Natural killer cell (primary cell): ENCODE data around the gene FRRS1. TPM values are rescaled to one million over a fixed set of nuclear protein-coding genes. Genes with fewer than 3 reads are reported as not detected.

Source experiments
- ATAC-seq, 3 donors: fragments of 150-1000 bp in 2 of 3; fragments of 200-7000 bp in 1 of 3; cut with Tn5 transposase; 1 replicate in 1 of 3; 2 replicates in 2 of 3; pipeline ENCODE4 v1.10.0; 2021; ENCODE audit warnings: mild to moderate bottlenecking in 2 of 3, moderate library complexity in 2 of 3
- DNase-seq, 2 donors: peaks; one replicate each; pipeline versions ENCODE4 v3.0.0 to v3.0.0-alpha.2; 2013 to 2021; ENCODE audit warnings: mixed read lengths in 1 of 2
- H3K27ac ChIP-seq: one replicate; pipeline ENCODE4 v1.5.1; 2013; ENCODE audit warnings: mild to moderate bottlenecking, low read length
- H3K27me3 ChIP-seq: one replicate; pipeline ENCODE4 v1.6.1; 2013; ENCODE audit warnings: low read length; ENCODE audit not compliant: control insufficient read depth, insufficient read depth
- H3K36me3 ChIP-seq: one replicate; pipeline ENCODE4 v1.6.1; 2013; ENCODE audit warnings: low read length; ENCODE audit not compliant: control insufficient read depth, insufficient read depth
- H3K4me1 ChIP-seq: one replicate; pipeline ENCODE4 v1.6.1; 2013; ENCODE audit warnings: low read length; ENCODE audit not compliant: control insufficient read depth, insufficient read depth
- H3K4me3 ChIP-seq: one replicate; pipeline ENCODE4 v1.5.1; 2013; ENCODE audit warnings: low read length
- H3K9me3 ChIP-seq: one replicate; pipeline ENCODE4 v1.6.1; 2013; ENCODE audit warnings: low read length; ENCODE audit not compliant: control insufficient read depth, insufficient read depth
- H3K27ac Mint-ChIP-seq, 2 donors: one replicate each; pipeline ENCODE4 v1.8.0; 2022; ENCODE audit warnings: mild to moderate bottlenecking in 2 of 2, mixed read lengths in 2 of 2, moderate library complexity in 1 of 2
- H3K27me3 Mint-ChIP-seq, 2 donors: one replicate each; pipeline ENCODE4 v1.8.0; 2022; ENCODE audit warnings: low read depth in 2 of 2, mixed read lengths in 2 of 2
- H3K36me3 Mint-ChIP-seq: one replicate; pipeline ENCODE4 v1.8.0; 2022; ENCODE audit warnings: mixed read lengths
- H3K4me1 Mint-ChIP-seq, 2 donors: one replicate each; pipeline ENCODE4 v1.8.0; 2022; ENCODE audit warnings: mixed read lengths in 2 of 2
- H3K4me3 Mint-ChIP-seq: one replicate; pipeline ENCODE4 v1.8.0; 2022; ENCODE audit warnings: mild to moderate bottlenecking, moderate library complexity, mixed read lengths
- H3K9me3 Mint-ChIP-seq, 2 donors: one replicate each; pipeline ENCODE4 v1.8.0; 2022; ENCODE audit warnings: mixed read lengths in 2 of 2
- WGBS: methylation state at CpG from one replicate; pipeline ENCODE4 v1.1.7; 2013; ENCODE audit warnings: missing lambda C conversion rate; ENCODE audit not compliant: insufficient coverage; 5-methylcytosine and 5-hydroxymethylcytosine counted together
- intact Hi-C: fragments of 100-400 bp; cut with micrococcal nuclease; formaldehyde crosslinking; loops from one replicate; pipeline ENCODE4 v1.14.2; 2022
- total RNA-seq, 4 donors: library from RNA; stranded (reverse); fragments of 120-200 nt in 1 of 4; gene quantifications; one replicate each; pipeline versions ENCODE4 v1.2.3 to v1.2.4, GENCODE V29; 2013 to 2022
- TF ChIP-seq, protein P1 (sequence below): fragments of 200-600 bp; IDR thresholded peaks from one replicate; pipeline ENCODE4 v1.8.0; 2022; ENCODE audit warnings: antibody characterized with exemption

The FRRS1 gene
- total RNA-seq, 3 donors from 2014 or later (not counting 1 experiment from before 2014, with no cell fraction given), result 1.0 to 3.3 (median 3.0) TPM

DNA sequence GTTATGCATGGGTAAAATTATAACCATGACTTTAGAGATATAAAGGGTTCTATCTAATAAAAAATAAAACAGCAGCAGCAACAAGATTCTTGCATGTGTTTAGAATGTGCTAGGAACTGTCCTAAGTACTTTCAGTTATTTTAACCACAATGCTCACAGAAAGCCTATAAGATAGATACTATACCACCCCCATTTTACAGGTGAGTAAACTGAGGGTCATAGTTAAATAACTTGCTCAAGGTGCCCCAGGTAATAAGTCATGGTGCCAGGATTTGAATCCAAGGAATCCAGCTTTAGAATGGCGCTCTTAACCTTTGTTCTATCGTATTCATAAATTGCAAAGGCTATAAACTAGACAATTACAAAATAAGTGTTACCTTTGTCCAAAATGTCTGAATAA, 53.4 kb downstream of the FRRS1 start:
- intact Hi-C loops, result no loop called here
- H3K4me3 Mint-ChIP-seq, result no peak overlapping the region
- no peak for DNase-seq
- no peaks in the 10 kb centered on the region for H3K9me3 Mint-ChIP-seq
- H3K36me3 ChIP-seq, result peaks cover 2% of the 10 kb centered on the region
- ATAC-seq, result no peak
- H3K9me3 ChIP-seq, result no peaks in the 10 kb centered on the region
- TF ChIP-seq, protein P1, sequence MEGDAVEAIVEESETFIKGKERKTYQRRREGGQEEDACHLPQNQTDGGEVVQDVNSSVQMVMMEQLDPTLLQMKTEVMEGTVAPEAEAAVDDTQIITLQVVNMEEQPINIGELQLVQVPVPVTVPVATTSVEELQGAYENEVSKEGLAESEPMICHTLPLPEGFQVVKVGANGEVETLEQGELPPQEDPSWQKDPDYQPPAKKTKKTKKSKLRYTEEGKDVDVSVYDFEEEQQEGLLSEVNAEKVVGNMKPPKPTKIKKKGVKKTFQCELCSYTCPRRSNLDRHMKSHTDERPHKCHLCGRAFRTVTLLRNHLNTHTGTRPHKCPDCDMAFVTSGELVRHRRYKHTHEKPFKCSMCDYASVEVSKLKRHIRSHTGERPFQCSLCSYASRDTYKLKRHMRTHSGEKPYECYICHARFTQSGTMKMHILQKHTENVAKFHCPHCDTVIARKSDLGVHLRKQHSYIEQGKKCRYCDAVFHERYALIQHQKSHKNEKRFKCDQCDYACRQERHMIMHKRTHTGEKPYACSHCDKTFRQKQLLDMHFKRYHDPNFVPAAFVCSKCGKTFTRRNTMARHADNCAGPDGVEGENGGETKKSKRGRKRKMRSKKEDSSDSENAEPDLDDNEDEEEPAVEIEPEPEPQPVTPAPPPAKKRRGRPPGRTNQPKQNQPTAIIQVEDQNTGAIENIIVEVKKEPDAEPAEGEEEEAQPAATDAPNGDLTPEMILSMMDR, result no peak
- no peak overlapping the region for H3K27ac ChIP-seq
- no peak overlapping the region for H3K4me3 ChIP-seq
- H3K27ac Mint-ChIP-seq, result no peak overlapping the region
- no peaks in the 10 kb centered on the region for H3K36me3 Mint-ChIP-seq
- H3K27me3 ChIP-seq, result no peaks in the 10 kb centered on the region
- no peaks in the 10 kb centered on the region for H3K27me3 Mint-ChIP-seq
- no peaks in the 10 kb centered on the region for H3K4me1 Mint-ChIP-seq
- WGBS, result 100% methylated on average over 2 of the region's 2 CpGs
- H3K4me1 ChIP-seq, result no peaks in the 10 kb centered on the region

DNA sequence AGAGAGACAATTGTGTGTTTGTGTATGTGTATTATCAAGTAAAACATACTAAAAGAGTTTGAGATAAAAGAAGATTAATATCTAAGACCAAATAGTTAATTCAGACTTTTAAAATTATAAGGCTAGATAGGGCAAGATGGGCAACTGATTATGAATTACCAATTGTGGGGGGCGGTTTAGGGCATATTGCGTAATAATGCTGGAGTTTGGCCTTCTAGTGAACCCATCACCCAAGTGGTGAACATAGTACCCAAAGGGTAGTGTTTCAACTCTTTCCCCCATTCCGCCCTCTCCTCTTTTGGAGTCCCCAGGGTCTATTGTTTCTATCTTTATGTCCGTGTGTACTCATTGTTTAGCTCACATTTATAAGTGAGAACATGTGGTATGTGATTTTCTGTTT, 55.4 kb downstream of the FRRS1 start:
- H3K9me3 Mint-ChIP-seq, result no peaks in the 10 kb centered on the region
- ATAC-seq (no peak), DNase-seq (no peak)
- Histone ChIP-seq H3K27me3 (no peaks in the 10 kb centered on the region), H3K4me1 (no peaks in the 10 kb centered on the region), H3K9me3 (no peaks in the 10 kb centered on the region), H3K4me3 (no peak overlapping the region), H3K36me3 (peaks cover 2% of the 10 kb centered on the region), H3K27ac (no peak overlapping the region)
- intact Hi-C loops, result no loop called here
- H3K27ac Mint-ChIP-seq, result no peak overlapping the region
- no peak overlapping the region for H3K4me3 Mint-ChIP-seq
- H3K4me1 Mint-ChIP-seq, result no peaks in the 10 kb centered on the region
- TF ChIP-seq, protein P1, result no peak
- no peaks in the 10 kb centered on the region for H3K36me3 Mint-ChIP-seq
- 100% methylated on average over 2 of the region's 4 CpGs for WGBS
- H3K27me3 Mint-ChIP-seq, result no peaks in the 10 kb centered on the region

DNA sequence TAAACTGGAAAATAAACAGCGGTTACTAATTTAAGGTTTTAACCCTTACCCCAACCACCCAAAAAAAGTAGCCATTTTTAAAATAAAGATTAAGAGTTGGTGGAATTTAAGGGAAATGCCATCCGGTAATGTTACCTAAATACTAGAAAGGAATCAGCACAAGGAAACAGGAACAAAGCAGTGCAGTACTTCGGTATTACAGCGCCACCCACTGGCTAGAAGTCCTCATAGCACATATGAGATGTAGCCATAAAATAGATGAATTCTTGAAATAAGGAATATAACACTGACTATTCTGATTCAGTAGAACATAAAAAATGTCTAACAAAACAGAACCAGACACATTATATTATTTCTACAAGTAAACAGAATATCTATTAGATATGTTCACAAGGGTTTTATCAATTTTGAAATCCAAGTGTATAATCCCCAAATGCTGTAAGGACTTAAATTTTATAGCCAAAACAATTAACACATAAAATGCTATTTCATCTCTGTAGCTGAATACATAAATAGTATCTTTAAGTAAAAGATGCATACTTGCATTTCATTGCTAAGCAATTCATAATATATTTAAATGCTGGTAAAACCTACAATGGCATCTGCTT, 58.8 kb downstream of the FRRS1 start:
- ATAC-seq (peak; percentile 49 to 66 (median 63)), DNase-seq (peak; percentile 24 to 67)
- H3K9me3 ChIP-seq, result no peaks in the 10 kb centered on the region
- no peaks in the 10 kb centered on the region for H3K27me3 Mint-ChIP-seq
- H3K4me3 ChIP-seq, result no peak overlapping the region
- TF ChIP-seq, protein P1, result peak; percentile 76
- peaks cover 2% of the 10 kb centered on the region for H3K36me3 ChIP-seq
- WGBS, result 19% methylated on average over 3 of the region's 4 CpGs
- H3K4me1 ChIP-seq, result peaks cover 6% of the 10 kb centered on the region
- H3K27me3 ChIP-seq, result no peaks in the 10 kb centered on the region
- no peaks in the 10 kb centered on the region for H3K9me3 Mint-ChIP-seq
- intact Hi-C loops, result loop anchor here (5.0 to 10.0 kb wide), 2 partner anchors 523 to 915 kb away; no protein-coding TSS in a partner anchor
- no peak overlapping the region for H3K27ac Mint-ChIP-seq
- H3K36me3 Mint-ChIP-seq, result no peaks in the 10 kb centered on the region
- H3K4me3 Mint-ChIP-seq, result no peak overlapping the region
- no peak overlapping the region for H3K27ac ChIP-seq
- peaks cover 7 to 11% of the 10 kb centered on the region in 2 donors for H3K4me1 Mint-ChIP-seq

DNA sequence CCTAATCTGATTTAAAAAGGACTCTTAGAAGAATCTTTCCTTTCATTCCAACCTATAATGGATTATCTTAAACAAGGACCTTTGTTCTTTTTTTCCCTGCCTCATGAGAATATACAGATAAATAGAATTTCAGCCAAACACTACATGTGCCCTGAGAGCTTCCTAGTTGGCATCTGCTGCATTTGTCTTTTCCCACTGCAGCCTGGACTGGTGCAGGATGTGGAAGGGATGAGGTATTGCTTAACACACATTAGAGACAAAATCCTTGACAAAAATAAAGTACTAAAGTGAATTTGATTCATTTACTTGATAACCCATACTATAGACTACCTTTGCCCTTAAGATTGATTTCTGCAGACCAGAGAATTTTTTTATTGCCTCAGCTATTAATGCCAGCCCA, 61.0 kb downstream of the FRRS1 start:
- Mint-ChIP-seq H3K27me3 (peaks cover 0 to 22% of the 10 kb centered on the region in 2 donors), H3K27ac (no peak overlapping the region), H3K4me1 (peaks cover 7 to 11% of the 10 kb centered on the region in 2 donors), H3K9me3 (no peaks in the 10 kb centered on the region), H3K4me3 (no peak overlapping the region), H3K36me3 (no peaks in the 10 kb centered on the region)
- no peak overlapping the region for H3K27ac ChIP-seq
- no peak for ATAC-seq
- intact Hi-C loops, result loop anchor here (5.0 to 10.0 kb wide), 2 partner anchors 521 to 913 kb away; no protein-coding TSS in a partner anchor
- no peaks in the 10 kb centered on the region for H3K9me3 ChIP-seq
- H3K27me3 ChIP-seq, result no peaks in the 10 kb centered on the region
- DNase-seq, result no peak
- TF ChIP-seq, protein P1, result no peak
- no peaks in the 10 kb centered on the region for H3K36me3 ChIP-seq
- peaks cover 6% of the 10 kb centered on the region for H3K4me1 ChIP-seq
- no peak overlapping the region for H3K4me3 ChIP-seq
